Liver (tissue), 9 donors: ENCODE data around the gene DGKA. TPM values are rescaled to one million over a fixed set of nuclear protein-coding genes. Genes with fewer than 3 reads are reported as not detected.
"Not testable (repeated sequence)": the region's sequence is repeated elsewhere in the genome, so short reads cannot be mapped to it uniquely, and the experiment has no call there.

Experiments used
- DNase-seq: peaks from one replicate; pipeline ENCODE4 v3.0.0-alpha.2; 2017; ENCODE audit warnings: low spot score
- H3K27ac ChIP-seq, 2 donors: one replicate each; pipeline ENCODE4 v1.7.0; 2013; ENCODE audit warnings: inconsistent platforms in 2 of 2, low read length in 2 of 2, control low read depth in 1 of 2, low read depth in 1 of 2, mild to moderate bottlenecking in 1 of 2
- H3K27me3 ChIP-seq, 4 donors: one replicate each; pipeline versions ENCODE4 v1.6.1 to v1.7.0; 2013; ENCODE audit warnings: low read length in 3 of 4, inconsistent platforms in 1 of 4, mild to moderate bottlenecking in 1 of 4, moderate library complexity in 1 of 4; ENCODE audit not compliant: control insufficient read depth in 4 of 4, insufficient read depth in 4 of 4
- H3K36me3 ChIP-seq, 4 donors: one replicate each; pipeline versions ENCODE4 v1.6.1 to v1.7.0; 2013; ENCODE audit warnings: low read length in 3 of 4, mild to moderate bottlenecking in 3 of 4, low read depth in 1 of 4, moderate library complexity in 1 of 4; ENCODE audit not compliant: control insufficient read depth in 4 of 4, insufficient read depth in 3 of 4
- H3K4me1 ChIP-seq, 4 donors: one replicate each; pipeline versions ENCODE4 v1.6.1 to v1.7.0; 2013; ENCODE audit warnings: low read length in 3 of 4, mild to moderate bottlenecking in 3 of 4, moderate library complexity in 1 of 4; ENCODE audit not compliant: control insufficient read depth in 4 of 4, insufficient read depth in 4 of 4
- H3K4me3 ChIP-seq, 3 donors: one replicate each; pipeline versions ENCODE4 v1.6.1 to v1.7.0; 2013; ENCODE audit warnings: low read length in 3 of 3, control low read depth in 1 of 3, low read depth in 1 of 3, mild to moderate bottlenecking in 1 of 3
- H3K9ac ChIP-seq, 2 donors: one replicate each; pipeline ENCODE4 v1.7.0; 2013; ENCODE audit warnings: low read length in 2 of 2, mild to moderate bottlenecking in 2 of 2, moderate library complexity in 2 of 2, control low read depth in 1 of 2, low read depth in 1 of 2
- H3K9me3 ChIP-seq, 4 donors: one replicate each; pipeline versions ENCODE4 v1.6.1 to v1.7.0; 2013; ENCODE audit warnings: low read length in 3 of 4; ENCODE audit not compliant: control insufficient read depth in 4 of 4
- EGR1 ChIP-seq, 2 donors: IDR thresholded peaks; 2 replicates each; pipeline ENCODE4 v1.6.1; 2016 to 2018; ENCODE audit warnings: antibody characterized with exemption in 2 of 2, low read depth in 2 of 2
- FOXA1 ChIP-seq: IDR thresholded peaks from 2 replicates; pipeline ENCODE4 v1.6.1; 2016; ENCODE audit warnings: antibody characterized with exemption
- FOXA2 ChIP-seq: IDR thresholded peaks from 2 replicates; pipeline ENCODE4 v1.6.1; 2016; ENCODE audit warnings: antibody characterized with exemption
- GABPA ChIP-seq, 2 donors: IDR thresholded peaks in 1 of 2; conservative IDR thresholded peaks in 1 of 2; 2 replicates each; pipeline ENCODE4 v1.6.1; 2016; ENCODE audit warnings: antibody characterized with exemption in 2 of 2, mild to moderate bottlenecking in 1 of 2, moderate library complexity in 1 of 2
- HNF4A ChIP-seq, 2 donors: conservative IDR thresholded peaks; 2 replicates each; pipeline ENCODE4 v1.6.1; 2016; ENCODE audit warnings: antibody characterized with exemption in 2 of 2, mild to moderate bottlenecking in 2 of 2
- HNF4G ChIP-seq: IDR thresholded peaks from 2 replicates; pipeline ENCODE4 v1.6.1; 2016; ENCODE audit warnings: antibody characterized with exemption
- JUND ChIP-seq, 2 donors: IDR thresholded peaks; 2 replicates each; pipeline ENCODE4 v1.6.1; 2016; ENCODE audit warnings: antibody characterized with exemption in 2 of 2
- NR2F2 ChIP-seq: IDR thresholded peaks from 2 replicates; pipeline ENCODE4 v1.6.1; 2016; ENCODE audit warnings: antibody characterized with exemption
- RAD21 ChIP-seq, 2 donors: IDR thresholded peaks; 2 replicates each; pipeline ENCODE4 v1.6.1; 2016; ENCODE audit warnings: antibody characterized with exemption in 2 of 2, mild to moderate bottlenecking in 2 of 2
- RXRA ChIP-seq, 2 donors: IDR thresholded peaks; 2 replicates each; pipeline ENCODE4 v1.6.1; 2017 to 2018; ENCODE audit warnings: antibody characterized with exemption in 2 of 2, mild to moderate bottlenecking in 1 of 2
- SP1 ChIP-seq: IDR thresholded peaks from 2 replicates; pipeline ENCODE4 v1.6.1; 2018; ENCODE audit warnings: antibody characterized with exemption, mild to moderate bottlenecking
- TAF1 ChIP-seq: conservative IDR thresholded peaks from 2 replicates; pipeline ENCODE4 v1.6.1; 2016; ENCODE audit warnings: antibody characterized with exemption, mild to moderate bottlenecking
- YY1 ChIP-seq: IDR thresholded peaks from 2 replicates; pipeline ENCODE4 v1.6.1; 2016; ENCODE audit warnings: antibody characterized with exemption, mild to moderate bottlenecking
- WGBS: extraction: QIAGEN DNeasy Blood & Tissue Kit; methylation state at CpG from one replicate; pipeline ENCODE4 v1.1.7; 2013; 5-methylcytosine and 5-hydroxymethylcytosine counted together
- polyA plus RNA-seq, 2 donors: library from polyadenylated mRNA; stranded (reverse) in 1 of 2; unstranded in 1 of 2; fragments of 200-250 nt in 1 of 2; fragments of >200 nt in 1 of 2; fragmentation: Nextera tagmentation in 1 of 2; extraction: Ambion mirVana in 1 of 2; gene quantifications; one replicate each; pipeline versions ENCODE4 v1.2.1 to v1.2.3, GENCODE V29; 2013 to 2015
- total RNA-seq, 2 donors: library from RNA; depleted of rRNA; stranded (reverse); fragments of >200 nt; gene quantifications; one replicate each; pipeline ENCODE4 v1.2.3, GENCODE V29; 2014
- TF ChIP-seq, protein P1 (sequence below): IDR thresholded peaks from 2 replicates; pipeline ENCODE4 v1.6.1; 2016; ENCODE audit warnings: antibody characterized with exemption
- TF ChIP-seq, protein P2 (sequence below): IDR thresholded peaks from 2 replicates; pipeline ENCODE4 v1.6.1; 2016; ENCODE audit warnings: antibody characterized with exemption
- TF ChIP-seq, protein P3 (sequence below): fragments of 150-350 bp; IDR thresholded peaks from 2 replicates; pipeline ENCODE4 v1.5.1; 2017; ENCODE audit warnings: improper control_type of control experiment, low read depth, low read length; ENCODE audit not compliant: missing input control
- TF ChIP-seq, protein P4 (sequence below): IDR thresholded peaks from 2 replicates; pipeline ENCODE4 v1.6.1; 2016; ENCODE audit warnings: antibody characterized with exemption, mild to moderate bottlenecking
- TF ChIP-seq, protein P5 (sequence below): IDR thresholded peaks from 2 replicates; pipeline ENCODE4 v1.6.1; 2016; ENCODE audit warnings: antibody characterized with exemption
- donor health status: healthy.
- donor health status: healthy.
- donor health status: healthy.
- donor health status: healthy.
- donor health status: healthy.

The DGKA gene
- total and polyA plus RNA-seq, 4 donors: 2.1 to 10.5 (median 5.1) TPM

DNA sequence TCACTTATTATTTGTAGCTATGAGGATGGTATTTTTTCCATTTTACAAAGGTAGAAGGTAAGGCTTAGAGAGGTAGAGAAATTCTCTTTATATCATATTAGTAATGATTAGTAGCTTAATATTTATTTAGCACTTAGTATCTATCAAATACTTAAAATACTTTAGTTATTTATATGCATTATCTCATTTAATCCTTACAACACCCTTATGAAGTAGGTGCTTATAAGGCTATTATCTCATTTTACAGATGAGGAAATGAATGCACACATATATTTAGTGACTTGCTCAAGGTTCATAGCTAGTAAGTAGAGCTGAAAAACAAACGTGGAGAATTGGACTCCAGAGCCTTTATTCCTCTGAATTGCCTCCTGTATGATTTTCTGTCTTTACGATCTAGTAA lies 53.9 kb downstream of the DGKA start (continued):
- TF ChIP-seq, protein P1, sequence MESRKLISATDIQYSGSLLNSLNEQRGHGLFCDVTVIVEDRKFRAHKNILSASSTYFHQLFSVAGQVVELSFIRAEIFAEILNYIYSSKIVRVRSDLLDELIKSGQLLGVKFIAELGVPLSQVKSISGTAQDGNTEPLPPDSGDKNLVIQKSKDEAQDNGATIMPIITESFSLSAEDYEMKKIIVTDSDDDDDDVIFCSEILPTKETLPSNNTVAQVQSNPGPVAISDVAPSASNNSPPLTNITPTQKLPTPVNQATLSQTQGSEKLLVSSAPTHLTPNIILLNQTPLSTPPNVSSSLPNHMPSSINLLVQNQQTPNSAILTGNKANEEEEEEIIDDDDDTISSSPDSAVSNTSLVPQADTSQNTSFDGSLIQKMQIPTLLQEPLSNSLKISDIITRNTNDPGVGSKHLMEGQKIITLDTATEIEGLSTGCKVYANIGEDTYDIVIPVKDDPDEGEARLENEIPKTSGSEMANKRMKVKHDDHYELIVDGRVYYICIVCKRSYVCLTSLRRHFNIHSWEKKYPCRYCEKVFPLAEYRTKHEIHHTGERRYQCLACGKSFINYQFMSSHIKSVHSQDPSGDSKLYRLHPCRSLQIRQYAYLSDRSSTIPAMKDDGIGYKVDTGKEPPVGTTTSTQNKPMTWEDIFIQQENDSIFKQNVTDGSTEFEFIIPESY: no peak
- no peak for TF ChIP-seq RXRA (IDR thresholded peaks at IDR 0.05)
- no peak for TF ChIP-seq GABPA (IDR thresholded peaks at IDR 0.05 in 1 of 2, conservative IDR thresholded peaks at IDR 0.05 in 1 of 2)

DNA sequence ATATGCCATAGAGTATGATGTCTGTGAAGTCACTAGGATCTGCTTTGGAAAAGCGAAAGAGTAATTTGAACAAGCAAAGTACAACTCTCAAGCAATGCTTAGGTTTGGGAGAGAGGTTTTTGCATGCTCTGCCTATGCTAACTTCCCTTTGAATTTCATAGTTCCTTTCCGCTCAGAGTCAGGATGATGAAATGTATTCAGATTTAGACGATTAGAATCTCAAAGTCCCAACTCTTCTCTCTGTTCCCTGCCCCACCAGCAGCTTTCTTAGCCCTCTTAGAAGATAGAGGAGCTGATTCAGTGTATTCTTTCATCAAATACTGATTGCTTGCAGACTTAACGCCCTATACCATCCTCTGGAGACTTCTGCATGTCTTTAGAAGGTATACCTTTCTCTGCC lies 54.4 kb downstream of the DGKA start:
- Histone ChIP-seq H3K4me1 (peaks cover 0 to 1% (median 0%) of the 10 kb centered on the region in 4 donors), H3K36me3 (peaks cover 12 to 44% (median 24%) of the 10 kb centered on the region in 4 donors), H3K9me3 (no peaks in the 10 kb centered on the region), H3K27ac (no peak overlapping the region), H3K9ac (no peak overlapping the region), H3K27me3 (no peaks in the 10 kb centered on the region), H3K4me3 (no peak overlapping the region)
- DNase-seq: no peak
- WGBS: 83% methylated on average over 4 of the region's 4 CpGs
- no peak for TF ChIP-seq HNF4A (conservative IDR thresholded peaks at IDR 0.05)
- no peak for TF ChIP-seq SP1
- TF ChIP-seq TAF1: no peak
- TF ChIP-seq JUND (IDR thresholded peaks at IDR 0.05): no peak
- no peak for TF ChIP-seq RAD21 (IDR thresholded peaks at IDR 0.05)
- no peak for TF ChIP-seq FOXA2
- TF ChIP-seq, protein P1: no peak
- TF ChIP-seq RXRA (IDR thresholded peaks at IDR 0.05): no peak
- TF ChIP-seq, protein P2, sequence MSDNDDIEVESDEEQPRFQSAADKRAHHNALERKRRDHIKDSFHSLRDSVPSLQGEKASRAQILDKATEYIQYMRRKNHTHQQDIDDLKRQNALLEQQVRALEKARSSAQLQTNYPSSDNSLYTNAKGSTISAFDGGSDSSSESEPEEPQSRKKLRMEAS: no peak
- TF ChIP-seq, protein P3, sequence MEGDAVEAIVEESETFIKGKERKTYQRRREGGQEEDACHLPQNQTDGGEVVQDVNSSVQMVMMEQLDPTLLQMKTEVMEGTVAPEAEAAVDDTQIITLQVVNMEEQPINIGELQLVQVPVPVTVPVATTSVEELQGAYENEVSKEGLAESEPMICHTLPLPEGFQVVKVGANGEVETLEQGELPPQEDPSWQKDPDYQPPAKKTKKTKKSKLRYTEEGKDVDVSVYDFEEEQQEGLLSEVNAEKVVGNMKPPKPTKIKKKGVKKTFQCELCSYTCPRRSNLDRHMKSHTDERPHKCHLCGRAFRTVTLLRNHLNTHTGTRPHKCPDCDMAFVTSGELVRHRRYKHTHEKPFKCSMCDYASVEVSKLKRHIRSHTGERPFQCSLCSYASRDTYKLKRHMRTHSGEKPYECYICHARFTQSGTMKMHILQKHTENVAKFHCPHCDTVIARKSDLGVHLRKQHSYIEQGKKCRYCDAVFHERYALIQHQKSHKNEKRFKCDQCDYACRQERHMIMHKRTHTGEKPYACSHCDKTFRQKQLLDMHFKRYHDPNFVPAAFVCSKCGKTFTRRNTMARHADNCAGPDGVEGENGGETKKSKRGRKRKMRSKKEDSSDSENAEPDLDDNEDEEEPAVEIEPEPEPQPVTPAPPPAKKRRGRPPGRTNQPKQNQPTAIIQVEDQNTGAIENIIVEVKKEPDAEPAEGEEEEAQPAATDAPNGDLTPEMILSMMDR: no peak
- no peak for TF ChIP-seq EGR1 (IDR thresholded peaks at IDR 0.05; ENCODE audit: low read depth in 2 of 2)
- TF ChIP-seq, protein P4, sequence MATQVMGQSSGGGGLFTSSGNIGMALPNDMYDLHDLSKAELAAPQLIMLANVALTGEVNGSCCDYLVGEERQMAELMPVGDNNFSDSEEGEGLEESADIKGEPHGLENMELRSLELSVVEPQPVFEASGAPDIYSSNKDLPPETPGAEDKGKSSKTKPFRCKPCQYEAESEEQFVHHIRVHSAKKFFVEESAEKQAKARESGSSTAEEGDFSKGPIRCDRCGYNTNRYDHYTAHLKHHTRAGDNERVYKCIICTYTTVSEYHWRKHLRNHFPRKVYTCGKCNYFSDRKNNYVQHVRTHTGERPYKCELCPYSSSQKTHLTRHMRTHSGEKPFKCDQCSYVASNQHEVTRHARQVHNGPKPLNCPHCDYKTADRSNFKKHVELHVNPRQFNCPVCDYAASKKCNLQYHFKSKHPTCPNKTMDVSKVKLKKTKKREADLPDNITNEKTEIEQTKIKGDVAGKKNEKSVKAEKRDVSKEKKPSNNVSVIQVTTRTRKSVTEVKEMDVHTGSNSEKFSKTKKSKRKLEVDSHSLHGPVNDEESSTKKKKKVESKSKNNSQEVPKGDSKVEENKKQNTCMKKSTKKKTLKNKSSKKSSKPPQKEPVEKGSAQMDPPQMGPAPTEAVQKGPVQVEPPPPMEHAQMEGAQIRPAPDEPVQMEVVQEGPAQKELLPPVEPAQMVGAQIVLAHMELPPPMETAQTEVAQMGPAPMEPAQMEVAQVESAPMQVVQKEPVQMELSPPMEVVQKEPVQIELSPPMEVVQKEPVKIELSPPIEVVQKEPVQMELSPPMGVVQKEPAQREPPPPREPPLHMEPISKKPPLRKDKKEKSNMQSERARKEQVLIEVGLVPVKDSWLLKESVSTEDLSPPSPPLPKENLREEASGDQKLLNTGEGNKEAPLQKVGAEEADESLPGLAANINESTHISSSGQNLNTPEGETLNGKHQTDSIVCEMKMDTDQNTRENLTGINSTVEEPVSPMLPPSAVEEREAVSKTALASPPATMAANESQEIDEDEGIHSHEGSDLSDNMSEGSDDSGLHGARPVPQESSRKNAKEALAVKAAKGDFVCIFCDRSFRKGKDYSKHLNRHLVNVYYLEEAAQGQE: no peak
- no peak for TF ChIP-seq YY1
- TF ChIP-seq, protein P5, sequence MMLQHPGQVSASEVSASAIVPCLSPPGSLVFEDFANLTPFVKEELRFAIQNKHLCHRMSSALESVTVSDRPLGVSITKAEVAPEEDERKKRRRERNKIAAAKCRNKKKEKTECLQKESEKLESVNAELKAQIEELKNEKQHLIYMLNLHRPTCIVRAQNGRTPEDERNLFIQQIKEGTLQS: no peak
- no peak for TF ChIP-seq NR2F2
- no peak for TF ChIP-seq HNF4G
- TF ChIP-seq GABPA (IDR thresholded peaks at IDR 0.05 in 1 of 2, conservative IDR thresholded peaks at IDR 0.05 in 1 of 2): no peak
- no peak for TF ChIP-seq FOXA1

DNA sequence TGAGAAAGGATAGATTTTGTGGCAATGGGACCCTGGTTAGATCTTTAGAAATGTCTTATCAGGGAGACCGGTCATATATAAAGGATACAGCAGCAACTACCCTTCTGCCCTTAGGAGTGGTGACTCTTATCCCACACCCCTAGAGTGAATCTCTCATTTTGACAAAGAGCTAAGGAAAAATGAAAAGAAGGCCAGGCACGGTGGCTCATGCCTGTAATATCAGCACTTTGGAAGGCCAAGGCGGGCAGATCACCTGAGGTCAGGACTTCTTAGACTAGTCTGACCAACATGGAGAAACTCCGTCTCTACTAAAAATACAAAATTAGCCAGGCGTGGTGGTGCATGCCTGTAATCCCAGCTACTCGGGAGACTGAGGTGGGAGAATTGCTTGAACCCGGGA lies 55.0 kb downstream of the DGKA start:
- not testable (repeated sequence) for DNase-seq, H3K27me3 ChIP-seq, H3K4me3 ChIP-seq, H3K4me1 ChIP-seq, H3K9ac ChIP-seq, H3K9me3 ChIP-seq, H3K27ac ChIP-seq
- peaks cover 12 to 51% (median 30%) of the 10 kb centered on the region in 4 donors for H3K36me3 ChIP-seq
- 91% methylated on average over 7 of the region's 7 CpGs for WGBS
